ENCODE measurements around the gene HDAC9. TPM values are rescaled to one million over a fixed set of nuclear protein-coding genes. Genes with fewer than 3 reads are reported as not detected.

Gene HDAC9
- total RNA-seq, 6 donors from 2014 or later, result 8.4 to 23.1 (median 10.4) TPM

GRCh38 chr7:18653381-18654155 is 158.0 kb downstream of the HDAC9 start:
- ATAC-seq (ENCODE audit: low FRiP score in 2 of 2) (no peak), DNase-seq (no peak)
- no peaks in the 10 kb centered on the region for H3K9me3 ChIP-seq
- TF ChIP-seq CTCF (IDR thresholded peaks at IDR 0.05) (no peak), POLR2A (IDR thresholded peaks at IDR 0.05) (no peak), EP300 (IDR thresholded peaks at IDR 0.05) (no peak), POLR2AphosphoS5 (IDR thresholded peaks at IDR 0.05) (no peak)
- H3K36me3 ChIP-seq, result no peaks in the 10 kb centered on the region
- H3K4me1 ChIP-seq, result no peaks in the 10 kb centered on the region
- no peaks in the 10 kb centered on the region for H3K27me3 ChIP-seq
- no peak overlapping the region for H3K27ac ChIP-seq
- 75 to 89% methylated on average over 2 of the region's 2 CpGs for WGBS, 2 donors
- no peak overlapping the region for H3K4me3 ChIP-seq

- 81 to 89% methylated on average over 9 of the region's 9 CpGs for WGBS, 2 donors
- no peaks in the 10 kb centered on the region for H3K27me3 ChIP-seq
- no peak overlapping the region for H3K4me3 ChIP-seq
- no peaks in the 10 kb centered on the region for H3K36me3 ChIP-seq
- H3K4me1 ChIP-seq, result no peaks in the 10 kb centered on the region
- DNase-seq (no peak), ATAC-seq (ENCODE audit: low FRiP score in 2 of 2) (no peak)
- H3K27ac ChIP-seq, result no peak overlapping the region
- H3K9me3 ChIP-seq, result no peaks in the 10 kb centered on the region
- no peak for TF ChIP-seq POLR2AphosphoS5 (IDR thresholded peaks at IDR 0.05)
Measured at GRCh38 chr7:18654709-18655108, 159.2 kb downstream of the HDAC9 start.

GRCh38 chr7:18655506-18655905 is 160.0 kb downstream of the HDAC9 start:
- no peaks in the 10 kb centered on the region for H3K36me3 ChIP-seq
- no peak overlapping the region for H3K27ac ChIP-seq
- H3K27me3 ChIP-seq, result no peaks in the 10 kb centered on the region
- H3K9me3 ChIP-seq, result no peaks in the 10 kb centered on the region
- ATAC-seq (ENCODE audit: low FRiP score in 2 of 2), result no peak
- TF ChIP-seq EP300 (IDR thresholded peaks at IDR 0.05) (no peak), CTCF (IDR thresholded peaks at IDR 0.05) (no peak), POLR2AphosphoS5 (IDR thresholded peaks at IDR 0.05) (no peak), POLR2A (IDR thresholded peaks at IDR 0.05) (no peak)
- no peak for DNase-seq
- H3K4me3 ChIP-seq, result no peak overlapping the region
- no peaks in the 10 kb centered on the region for H3K4me1 ChIP-seq
- WGBS, 2 donors, result 43 to 49% methylated on average over 3 of the region's 3 CpGs

- no peaks in the 10 kb centered on the region for H3K9me3 ChIP-seq
- H3K4me1 ChIP-seq, result no peaks in the 10 kb centered on the region
- no peaks in the 10 kb centered on the region for H3K36me3 ChIP-seq
- no peak overlapping the region for H3K4me3 ChIP-seq
- ATAC-seq (ENCODE audit: low FRiP score in 2 of 2) (peak in 1 of 2 donors; percentile 49), DNase-seq (no peak)
- TF ChIP-seq EP300 (IDR thresholded peaks at IDR 0.05), result no peak
- H3K27ac ChIP-seq, result no peak overlapping the region
- no peaks in the 10 kb centered on the region for H3K27me3 ChIP-seq
- 89 to 91% methylated on average over 1 of the region's 1 CpG for WGBS, 2 donors
Measured at GRCh38 chr7:18655912-18656311, 160.4 kb downstream of the HDAC9 start.

- H3K9me3 ChIP-seq, result no peaks in the 10 kb centered on the region
- no peaks in the 10 kb centered on the region for H3K36me3 ChIP-seq
- H3K4me1 ChIP-seq, result no peaks in the 10 kb centered on the region
- H3K27me3 ChIP-seq, result no peaks in the 10 kb centered on the region
- no peak overlapping the region for H3K4me3 ChIP-seq
- H3K27ac ChIP-seq, result no peak overlapping the region
- no peak for DNase-seq
- TF ChIP-seq POLR2AphosphoS5 (IDR thresholded peaks at IDR 0.05) (no peak), POLR2A (IDR thresholded peaks at IDR 0.05) (no peak), EP300 (IDR thresholded peaks at IDR 0.05) (no peak), CTCF (IDR thresholded peaks at IDR 0.05) (no peak)
- ATAC-seq (ENCODE audit: low FRiP score in 2 of 2), result no peak
Measured at GRCh38 chr7:18656362-18656761, 160.8 kb downstream of the HDAC9 start.

- Histone ChIP-seq H3K36me3 (no peaks in the 10 kb centered on the region), H3K27ac (no peak overlapping the region), H3K4me1 (no peaks in the 10 kb centered on the region), H3K27me3 (no peaks in the 10 kb centered on the region), H3K4me3 (no peak overlapping the region), H3K9me3 (no peaks in the 10 kb centered on the region)
- ATAC-seq (ENCODE audit: low FRiP score in 2 of 2) (no peak), DNase-seq (no peak)
- WGBS, 2 donors, result 73 to 78% methylated on average over 5 of the region's 5 CpGs
- TF ChIP-seq POLR2AphosphoS5 (IDR thresholded peaks at IDR 0.05) (no peak), CTCF (IDR thresholded peaks at IDR 0.05) (no peak), EP300 (IDR thresholded peaks at IDR 0.05) (no peak), POLR2A (IDR thresholded peaks at IDR 0.05) (no peak)
Measured at GRCh38 chr7:18659746-18660145, 164.2 kb downstream of the HDAC9 start.
